Astrocyte (in vitro differentiated cells and primary cell): ENCODE data around the gene NPIPA5.
"Not testable (repeated sequence)": the region's sequence is repeated elsewhere in the genome, so short reads cannot be mapped to it uniquely, and the experiment has no call there.

Experiments used
- EZH2 ChIP-seq: IDR thresholded peaks from 2 replicates; pipeline ENCODE4 v1.6.1; 2012; ENCODE audit warnings: mild to moderate bottlenecking, low read length, inconsistent platforms; ENCODE audit not compliant: insufficient read depth
- TF ChIP-seq, protein P1 (sequence below): IDR thresholded peaks from 2 replicates; pipeline ENCODE4 v1.5.1; 2011; ENCODE audit warnings: low read depth, mild to moderate bottlenecking, inconsistent platforms, low read length, moderate library complexity; ENCODE audit not compliant: insufficient read depth

DNA sequence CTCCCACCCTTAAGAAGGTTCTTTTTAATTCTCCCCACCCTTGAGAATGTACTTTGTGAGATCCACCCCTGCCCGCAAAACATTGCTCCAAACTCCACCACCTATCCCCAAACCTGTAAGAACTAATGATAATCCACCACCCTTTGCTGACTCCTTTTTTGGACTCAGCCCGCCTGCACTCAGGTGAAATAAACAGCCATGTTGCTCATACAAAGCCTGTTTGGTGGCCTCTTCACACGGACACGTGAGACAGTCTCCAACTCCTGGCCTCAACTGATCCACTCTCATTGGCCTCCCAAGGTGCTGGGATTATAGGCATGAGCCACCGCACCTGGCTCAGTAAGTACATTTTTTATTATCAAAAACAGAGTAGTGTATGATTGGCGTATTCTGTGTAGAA, 31.4 kb upstream of the NPIPA5 start:
- TF ChIP-seq, protein P1, sequence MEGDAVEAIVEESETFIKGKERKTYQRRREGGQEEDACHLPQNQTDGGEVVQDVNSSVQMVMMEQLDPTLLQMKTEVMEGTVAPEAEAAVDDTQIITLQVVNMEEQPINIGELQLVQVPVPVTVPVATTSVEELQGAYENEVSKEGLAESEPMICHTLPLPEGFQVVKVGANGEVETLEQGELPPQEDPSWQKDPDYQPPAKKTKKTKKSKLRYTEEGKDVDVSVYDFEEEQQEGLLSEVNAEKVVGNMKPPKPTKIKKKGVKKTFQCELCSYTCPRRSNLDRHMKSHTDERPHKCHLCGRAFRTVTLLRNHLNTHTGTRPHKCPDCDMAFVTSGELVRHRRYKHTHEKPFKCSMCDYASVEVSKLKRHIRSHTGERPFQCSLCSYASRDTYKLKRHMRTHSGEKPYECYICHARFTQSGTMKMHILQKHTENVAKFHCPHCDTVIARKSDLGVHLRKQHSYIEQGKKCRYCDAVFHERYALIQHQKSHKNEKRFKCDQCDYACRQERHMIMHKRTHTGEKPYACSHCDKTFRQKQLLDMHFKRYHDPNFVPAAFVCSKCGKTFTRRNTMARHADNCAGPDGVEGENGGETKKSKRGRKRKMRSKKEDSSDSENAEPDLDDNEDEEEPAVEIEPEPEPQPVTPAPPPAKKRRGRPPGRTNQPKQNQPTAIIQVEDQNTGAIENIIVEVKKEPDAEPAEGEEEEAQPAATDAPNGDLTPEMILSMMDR: not testable (repeated sequence)
- TF ChIP-seq EZH2: not testable (repeated sequence)
